ENCODE data around the gene OSBPL2. TPM values are rescaled to one million over a fixed set of nuclear protein-coding genes. Genes with fewer than 3 reads are reported as not detected.

Gene OSBPL2
- total RNA-seq, 1 experiment from 2014 or later = 115 TPM

DNA sequence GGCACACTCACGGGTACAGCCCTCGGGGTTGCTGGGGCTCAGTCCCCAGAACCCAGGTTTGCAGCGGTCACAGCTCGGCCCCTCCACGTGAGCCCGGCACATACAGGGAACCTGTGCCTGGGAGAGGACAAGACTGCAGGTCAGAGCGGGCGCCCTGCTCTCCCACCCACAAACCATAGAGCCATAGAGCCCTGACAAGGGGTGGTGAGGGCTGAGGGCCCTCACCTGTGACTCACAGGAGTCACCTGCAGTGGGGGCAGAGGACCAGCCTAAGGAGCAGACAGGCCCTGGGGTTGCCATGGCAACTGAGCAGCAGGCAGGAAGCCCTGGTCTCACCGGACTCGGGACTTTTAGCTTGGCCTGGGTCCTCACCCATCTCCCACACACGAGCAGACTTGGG, 98.0 kb downstream of the OSBPL2 start:
- CTCF ChIA-PET = no interaction called here
- BruUV-seq (replicated peaks) = no TSS peak

DNA sequence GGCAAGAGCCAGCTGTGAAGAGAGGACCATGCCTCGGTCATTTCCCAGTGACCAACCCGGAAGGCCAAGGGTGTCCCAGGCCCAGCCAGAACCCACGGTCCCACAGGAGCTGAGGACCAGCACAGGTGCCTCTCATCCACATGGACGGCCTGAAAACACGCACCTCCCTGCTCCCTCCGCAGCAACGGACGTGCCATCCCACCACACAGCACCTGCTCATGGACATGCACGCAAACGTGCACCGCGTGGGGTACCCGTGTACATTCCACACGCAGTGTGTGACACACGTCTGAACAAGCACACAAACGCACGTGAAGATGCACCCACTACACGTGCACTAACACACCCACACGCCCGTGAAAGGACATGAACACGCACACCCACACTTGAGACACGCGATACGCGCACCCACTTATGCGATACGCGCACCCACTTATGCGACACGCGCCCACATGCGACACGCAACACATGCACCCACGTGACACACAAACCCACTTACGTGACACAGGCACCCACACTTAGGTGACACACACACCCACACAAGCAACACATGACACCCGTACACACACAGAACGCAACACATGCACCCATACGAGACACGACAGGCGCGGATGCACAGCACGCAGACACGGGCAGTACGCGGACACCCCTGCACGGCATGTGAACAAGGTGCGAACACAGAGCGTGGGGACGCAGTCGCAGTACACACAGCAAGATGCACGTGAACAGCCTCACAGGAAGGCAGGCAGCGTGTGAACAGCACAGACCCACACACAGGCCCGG, 98.6 kb downstream of the OSBPL2 start:
- H3K27me3 Mint-ChIP-seq (ENCODE audit: unreplicated experiment) = no peaks in the 10 kb centered on the region
- CTCF ChIA-PET = no interaction called here
- H3K4me3 Mint-ChIP-seq (ENCODE audit: low read depth, unreplicated experiment) = no peak overlapping the region
- no peaks in the 10 kb centered on the region for H3K4me1 Mint-ChIP-seq (ENCODE audit: low read depth, unreplicated experiment)
- BruUV-seq (replicated peaks) = no TSS peak
- no peak for TF ChIP-seq CTCF (IDR thresholded peaks at IDR 0.05; ENCODE audit: unreplicated experiment)
- H3K36me3 Mint-ChIP-seq (ENCODE audit: insufficient read depth, unreplicated experiment) = peaks cover 84% of the 10 kb centered on the region
- peak overlapping the region; percentile 50 for H3K27ac Mint-ChIP-seq (ENCODE audit: unreplicated experiment)
- H3K9me3 Mint-ChIP-seq (ENCODE audit: low read depth, unreplicated experiment) = no peaks in the 10 kb centered on the region
- intact Hi-C loops (cut with micrococcal nuclease; ENCODE audit: unreplicated experiment) = no loop called here
- no peak for DNase-seq

More for the DNA sequence above, 98.0 kb downstream of the OSBPL2 start:
- no peak for TF ChIP-seq CTCF (IDR thresholded peaks at IDR 0.05; ENCODE audit: unreplicated experiment)
- H3K27me3 Mint-ChIP-seq (ENCODE audit: unreplicated experiment) = no peaks in the 10 kb centered on the region
- intact Hi-C loops (cut with micrococcal nuclease; ENCODE audit: unreplicated experiment) = no loop called here
- H3K27ac Mint-ChIP-seq (ENCODE audit: unreplicated experiment) = peak overlapping the region; percentile 50
- H3K4me3 Mint-ChIP-seq (ENCODE audit: low read depth, unreplicated experiment) = no peak overlapping the region
- H3K36me3 Mint-ChIP-seq (ENCODE audit: insufficient read depth, unreplicated experiment) = peaks cover 84% of the 10 kb centered on the region
- no peak for DNase-seq
- no peaks in the 10 kb centered on the region for H3K4me1 Mint-ChIP-seq (ENCODE audit: low read depth, unreplicated experiment)
- no peaks in the 10 kb centered on the region for H3K9me3 Mint-ChIP-seq (ENCODE audit: low read depth, unreplicated experiment)

GRCh38 chr20:62337558-62338293, 99.4 kb downstream of the OSBPL2 start:
- Mint-ChIP-seq H3K27ac (ENCODE audit: unreplicated experiment) (no peak overlapping the region), H3K4me1 (ENCODE audit: low read depth, unreplicated experiment) (no peaks in the 10 kb centered on the region), H3K4me3 (ENCODE audit: low read depth, unreplicated experiment) (no peak overlapping the region), H3K36me3 (ENCODE audit: insufficient read depth, unreplicated experiment) (peaks cover 84% of the 10 kb centered on the region), H3K27me3 (ENCODE audit: unreplicated experiment) (no peaks in the 10 kb centered on the region), H3K9me3 (ENCODE audit: low read depth, unreplicated experiment) (no peaks in the 10 kb centered on the region)
- intact Hi-C loops (cut with micrococcal nuclease; ENCODE audit: unreplicated experiment) = no loop called here
- no TSS peak for BruUV-seq (replicated peaks)
- DNase-seq = no peak
- no peak for TF ChIP-seq CTCF (IDR thresholded peaks at IDR 0.05; ENCODE audit: unreplicated experiment)
- CTCF ChIA-PET = no interaction called here

- Mint-ChIP-seq H3K27ac (ENCODE audit: unreplicated experiment) (no peak overlapping the region), H3K27me3 (ENCODE audit: unreplicated experiment) (no peaks in the 10 kb centered on the region), H3K36me3 (ENCODE audit: insufficient read depth, unreplicated experiment) (peaks cover 84% of the 10 kb centered on the region), H3K4me1 (ENCODE audit: low read depth, unreplicated experiment) (no peaks in the 10 kb centered on the region), H3K4me3 (ENCODE audit: low read depth, unreplicated experiment) (no peak overlapping the region), H3K9me3 (ENCODE audit: low read depth, unreplicated experiment) (no peaks in the 10 kb centered on the region)
- intact Hi-C loops (cut with micrococcal nuclease; ENCODE audit: unreplicated experiment) = no loop called here
- DNase-seq = no peak
- BruUV-seq (replicated peaks) = no TSS peak
- TF ChIP-seq CTCF (IDR thresholded peaks at IDR 0.05; ENCODE audit: unreplicated experiment) = no peak
- CTCF ChIA-PET = no interaction called here
These were observed 99.9 kb downstream of the OSBPL2 start for GRCh38 chr20:62338294-62338620.

All from Calu3 (cell line).